ENCODE data around the gene ITGB3. TPM values are rescaled to one million over a fixed set of nuclear protein-coding genes. Genes with fewer than 3 reads are reported as not detected.

The ITGB3 gene
- total RNA-seq, 4 donors from 2014 or later: 17.5 to 26.7 (median 22.1) TPM

GRCh38 chr17:47219621-47220475, 33.8 kb upstream of the ITGB3 start:
- 88 to 89% methylated on average over 21 of the region's 21 CpGs for WGBS, 2 donors
- Histone ChIP-seq H3K27ac (no peak overlapping the region), H3K4me3 (no peak overlapping the region), H3K27me3 (no peaks in the 10 kb centered on the region), H3K4me1 (peaks cover 0 to 20% (median 8%) of the 10 kb centered on the region in 4 donors), H3K36me3 (no peaks in the 10 kb centered on the region), H3K9me3 (no peaks in the 10 kb centered on the region)
- no peak for TF ChIP-seq CTCF (IDR thresholded peaks at IDR 0.05)
- no peak for DNase-seq (ENCODE audit: low spot score in 2 of 2)

- TF ChIP-seq CTCF (IDR thresholded peaks at IDR 0.05) (no peak), EP300 (IDR thresholded peaks at IDR 0.05) (no peak), POLR2A (IDR thresholded peaks at IDR 0.05) (no peak)
- H3K4me1 ChIP-seq: peaks cover 0 to 27% (median 13%) of the 10 kb centered on the region in 4 donors
- H3K36me3 ChIP-seq: no peaks in the 10 kb centered on the region
- H3K27me3 ChIP-seq: no peaks in the 10 kb centered on the region
- no peaks in the 10 kb centered on the region for H3K9me3 ChIP-seq
- WGBS, 2 donors: 58 to 64% methylated on average over 7 of the region's 7 CpGs
- DNase-seq (ENCODE audit: low spot score in 2 of 2): no peak
- H3K27ac ChIP-seq: no peak overlapping the region
- no peak overlapping the region for H3K4me3 ChIP-seq
Measured at GRCh38 chr17:47220531-47220999, 33.1 kb upstream of the ITGB3 start.

GRCh38 chr17:47221154-47221553, 32.5 kb upstream of the ITGB3 start:
- no peaks in the 10 kb centered on the region for H3K27me3 ChIP-seq
- peaks cover 2 to 33% (median 16%) of the 10 kb centered on the region in 4 donors for H3K4me1 ChIP-seq
- no peaks in the 10 kb centered on the region for H3K9me3 ChIP-seq
- no peak overlapping the region for H3K27ac ChIP-seq
- no peak for DNase-seq (ENCODE audit: low spot score in 2 of 2)
- WGBS, 2 donors: 82% methylated on average over 6 of the region's 6 CpGs
- H3K4me3 ChIP-seq: no peak overlapping the region
- H3K36me3 ChIP-seq: no peaks in the 10 kb centered on the region
- TF ChIP-seq CTCF (IDR thresholded peaks at IDR 0.05): no peak
- TF ChIP-seq POLR2A (IDR thresholded peaks at IDR 0.05): no peak
- TF ChIP-seq EP300 (IDR thresholded peaks at IDR 0.05): no peak

- 81 to 88% methylated on average over 4 of the region's 4 CpGs for WGBS, 2 donors
Measured at GRCh38 chr17:47222047-47222446, 31.6 kb upstream of the ITGB3 start.

More at GRCh38 chr17:47222047-47222446, 31.6 kb upstream of the ITGB3 start:
- DNase-seq (ENCODE audit: low spot score in 2 of 2): no peak
- no peaks in the 10 kb centered on the region for H3K27me3 ChIP-seq
- no peaks in the 10 kb centered on the region for H3K36me3 ChIP-seq
- H3K4me3 ChIP-seq: no peak overlapping the region
- no peaks in the 10 kb centered on the region for H3K9me3 ChIP-seq
- TF ChIP-seq CTCF (IDR thresholded peaks at IDR 0.05) (no peak), POLR2A (IDR thresholded peaks at IDR 0.05) (no peak), EP300 (IDR thresholded peaks at IDR 0.05) (no peak)
- no peak overlapping the region for H3K27ac ChIP-seq
- peaks cover 3 to 38% (median 17%) of the 10 kb centered on the region in 4 donors for H3K4me1 ChIP-seq
